ENCODE data around the gene CYS1.
"Not testable (repeated sequence)": the region's sequence is repeated elsewhere in the genome, so short reads cannot be mapped to it uniquely, and the experiment has no call there.

CYS1 gene

DNA sequence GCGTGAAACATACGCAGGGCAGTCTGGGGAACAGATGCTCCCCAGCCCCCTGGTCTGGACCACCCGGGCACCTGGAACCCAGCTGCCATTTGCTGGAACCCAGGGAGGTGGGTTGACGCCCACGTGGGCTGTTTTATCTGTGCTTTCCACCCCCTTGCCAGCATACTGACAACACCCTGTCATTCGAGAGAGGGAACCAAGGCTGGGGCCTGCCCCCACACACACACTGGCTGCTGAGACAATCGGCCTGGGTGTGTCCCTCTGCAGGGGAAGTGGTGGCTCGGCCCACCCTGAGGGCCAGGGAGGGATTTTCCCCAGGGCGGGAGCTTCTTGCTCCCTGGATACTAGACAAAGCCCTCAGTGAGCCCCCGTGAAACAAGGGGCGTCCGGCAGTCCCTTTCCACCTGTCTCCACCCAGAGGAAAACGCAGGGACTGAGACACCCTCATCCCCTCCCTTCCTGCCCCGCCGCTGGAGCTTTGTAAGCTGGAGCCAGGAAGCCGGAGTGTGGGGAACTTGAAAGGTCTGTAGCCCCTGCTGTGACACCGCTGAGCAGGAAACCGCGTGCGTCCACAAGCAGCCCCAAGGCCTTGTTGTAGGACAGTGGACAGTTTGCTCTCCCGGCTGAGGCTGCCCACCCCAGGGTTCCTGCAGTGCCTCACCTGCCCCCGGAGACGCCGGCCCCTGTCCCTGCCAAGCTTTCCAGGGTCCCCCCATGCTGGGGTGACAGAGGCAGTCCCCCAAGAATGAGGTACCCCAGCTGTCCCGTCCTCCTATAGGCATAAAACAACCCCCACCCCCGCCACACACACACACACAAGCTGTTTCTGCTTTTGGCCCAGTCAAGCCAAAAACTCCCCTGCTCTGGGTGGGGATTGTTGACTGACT is 51.0 kb downstream of the CYS1 start:
- ATAC-seq = peak; percentile 85 to 89

DNA sequence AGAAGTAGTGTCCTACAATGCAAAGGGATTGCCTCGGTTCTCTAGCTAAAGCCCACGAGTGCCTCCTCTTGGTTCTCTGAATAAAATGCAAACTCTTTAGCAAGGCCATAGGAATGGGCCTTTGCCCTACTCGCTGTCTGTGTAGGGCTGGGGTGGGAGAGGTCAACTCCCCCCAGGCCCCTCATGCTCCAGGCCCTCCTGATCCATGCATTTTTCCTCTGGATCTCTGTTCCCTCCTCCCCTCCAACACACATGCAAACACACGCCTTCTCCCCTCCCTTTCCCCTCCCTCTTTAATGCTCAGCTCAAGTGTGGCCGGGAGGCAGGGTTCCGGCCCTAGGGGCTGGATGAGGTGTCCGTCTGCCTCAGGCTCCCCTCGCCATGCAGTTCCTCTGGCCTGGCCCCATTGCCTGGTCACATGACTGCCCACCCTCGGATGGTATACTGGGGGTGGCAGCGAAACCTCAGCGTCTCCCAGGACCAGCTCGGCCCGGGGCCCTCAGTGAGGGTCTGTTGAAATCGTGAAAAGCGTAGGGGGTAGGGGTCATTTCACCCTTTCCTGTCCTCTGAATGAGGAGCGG is 51.7 kb downstream of the CYS1 start:
- no peak for ATAC-seq

DNA sequence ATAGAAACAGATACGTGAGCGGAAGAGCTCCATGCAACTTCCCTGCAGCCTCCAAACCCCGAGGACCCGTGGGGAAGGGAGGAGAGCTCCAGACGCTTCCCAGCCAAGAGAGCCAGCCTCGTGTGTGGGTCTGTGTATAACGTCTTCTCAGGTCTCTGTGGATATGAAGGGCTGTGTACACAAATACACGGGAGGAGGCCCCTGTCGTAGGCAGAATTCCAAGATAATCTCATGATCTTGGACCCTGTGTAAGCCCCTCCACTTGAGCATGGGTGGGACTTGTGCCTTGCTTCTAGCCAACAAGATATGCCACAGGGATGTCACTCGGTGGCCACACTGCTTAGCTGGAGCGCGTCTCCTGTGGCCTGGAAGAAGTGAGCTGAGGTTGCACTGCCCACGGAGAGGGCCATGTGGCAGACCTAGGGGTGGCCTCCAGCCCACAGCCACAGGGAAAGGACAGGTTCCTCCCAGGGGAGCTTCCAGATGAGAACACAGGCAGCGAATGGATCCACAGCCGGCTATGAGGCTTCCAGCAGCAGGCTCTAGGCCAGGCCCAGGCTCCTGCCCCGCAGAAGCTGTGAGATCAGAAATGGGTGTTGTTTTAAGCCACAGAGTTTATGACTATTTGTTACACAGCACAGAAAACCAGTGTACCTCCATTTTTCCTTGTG is 52.4 kb downstream of the CYS1 start:
- no peak for ATAC-seq

DNA sequence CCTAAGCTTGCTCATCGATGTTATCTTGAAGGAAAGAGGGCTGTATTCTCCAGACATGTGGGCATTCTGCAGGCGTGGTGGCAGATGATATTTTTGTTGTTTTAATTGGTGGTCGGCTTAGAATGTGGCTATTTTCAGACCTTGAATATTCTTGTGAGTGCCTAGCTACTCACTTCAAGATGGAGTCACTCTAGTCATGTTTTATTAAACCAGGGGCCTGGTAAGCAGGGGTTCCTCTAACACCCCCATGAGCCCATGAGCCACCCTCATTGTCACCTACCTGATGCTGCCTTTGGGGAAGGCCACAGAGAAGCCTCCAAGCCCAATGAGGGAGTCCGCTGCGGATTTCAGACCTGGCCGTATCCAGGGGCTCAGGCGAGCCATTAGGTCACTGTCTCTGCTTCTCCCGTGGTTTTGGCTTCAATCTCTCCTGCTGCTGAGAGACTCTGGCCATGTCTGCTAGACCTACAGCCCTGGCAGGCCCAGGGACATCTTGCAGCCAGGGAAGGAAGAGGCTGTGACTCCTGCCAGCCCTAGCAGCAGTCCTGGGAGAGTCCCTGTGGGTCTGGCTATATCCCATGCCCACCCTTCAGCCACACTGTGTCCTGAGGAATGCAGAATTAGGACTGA is 53.2 kb downstream of the CYS1 start:
- ATAC-seq = no peak

DNA sequence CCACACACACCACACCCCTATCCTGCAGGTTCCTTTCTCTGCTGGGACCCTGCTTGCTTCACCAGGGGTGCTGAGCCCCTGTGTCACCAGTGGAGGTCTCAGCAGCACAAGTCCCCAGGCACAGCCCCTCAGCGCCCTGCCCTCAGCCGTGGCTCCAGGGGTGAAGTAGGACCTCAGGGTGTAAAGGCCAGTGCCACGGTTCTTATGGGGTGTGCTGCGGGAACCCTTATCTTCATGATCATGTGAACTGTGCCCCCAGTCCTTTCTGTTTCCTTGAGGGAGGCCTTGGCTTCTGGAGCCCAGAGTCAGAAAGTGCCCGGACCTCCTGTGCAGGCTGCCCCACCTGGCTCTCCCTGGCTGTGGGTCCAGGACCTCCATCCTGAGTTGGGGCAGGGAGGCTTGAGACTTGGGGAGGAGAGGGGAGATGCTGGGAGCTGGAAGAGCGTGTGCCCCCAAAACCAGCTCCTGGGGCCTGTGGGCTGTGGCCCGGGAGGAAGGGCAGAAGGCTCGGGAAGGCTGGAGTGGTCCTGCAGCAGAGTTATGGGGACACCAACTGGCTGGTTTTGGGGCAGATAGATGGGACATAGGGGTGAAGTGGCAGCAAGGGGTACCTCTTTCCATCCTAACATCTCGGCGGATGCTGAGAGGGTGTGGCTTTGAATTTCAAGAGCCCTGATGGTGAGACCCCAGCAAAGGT is 57.1 kb downstream of the CYS1 start:
- ATAC-seq = no peak

DNA sequence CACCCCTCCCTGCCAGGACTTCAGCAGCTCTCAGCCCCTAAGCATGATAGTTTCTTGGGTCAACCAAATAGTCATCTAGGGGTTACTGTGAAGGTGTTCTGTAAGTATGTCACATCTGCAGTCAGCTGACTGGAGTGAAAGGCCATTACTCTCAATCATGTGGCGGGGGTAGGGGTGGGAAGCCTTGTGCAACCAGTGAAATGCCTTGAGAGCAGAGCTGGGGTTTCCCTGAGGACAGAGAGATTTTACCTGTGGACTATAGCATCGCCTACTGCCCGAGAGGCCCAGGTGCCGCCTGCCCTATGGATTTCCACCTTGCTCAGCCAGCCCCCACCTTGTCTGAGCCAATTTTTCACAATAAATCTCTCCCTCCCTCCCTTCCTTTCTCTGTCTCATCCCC is 57.8 kb downstream of the CYS1 start:
- no peak for ATAC-seq

DNA sequence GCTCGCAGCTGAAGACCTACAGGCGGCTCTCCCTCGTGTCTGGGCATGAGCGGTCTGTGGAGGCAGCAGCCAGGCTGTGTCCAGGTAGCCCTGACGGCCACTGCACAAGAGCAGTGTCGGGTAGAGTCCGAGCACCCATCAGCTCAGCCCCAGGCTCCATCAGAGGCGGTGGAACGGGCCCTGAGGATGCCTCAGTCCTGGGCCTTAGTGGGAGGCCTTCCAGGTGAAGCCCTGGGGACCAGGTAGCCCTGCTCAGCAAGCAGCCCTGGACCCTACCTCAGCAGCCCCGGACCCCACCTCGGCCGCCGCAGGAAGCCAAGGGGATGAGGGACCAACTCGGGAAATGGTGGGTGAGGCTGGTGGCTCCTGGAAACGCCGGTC is 58.2 kb downstream of the CYS1 start:
- ATAC-seq = no peak

DNA sequence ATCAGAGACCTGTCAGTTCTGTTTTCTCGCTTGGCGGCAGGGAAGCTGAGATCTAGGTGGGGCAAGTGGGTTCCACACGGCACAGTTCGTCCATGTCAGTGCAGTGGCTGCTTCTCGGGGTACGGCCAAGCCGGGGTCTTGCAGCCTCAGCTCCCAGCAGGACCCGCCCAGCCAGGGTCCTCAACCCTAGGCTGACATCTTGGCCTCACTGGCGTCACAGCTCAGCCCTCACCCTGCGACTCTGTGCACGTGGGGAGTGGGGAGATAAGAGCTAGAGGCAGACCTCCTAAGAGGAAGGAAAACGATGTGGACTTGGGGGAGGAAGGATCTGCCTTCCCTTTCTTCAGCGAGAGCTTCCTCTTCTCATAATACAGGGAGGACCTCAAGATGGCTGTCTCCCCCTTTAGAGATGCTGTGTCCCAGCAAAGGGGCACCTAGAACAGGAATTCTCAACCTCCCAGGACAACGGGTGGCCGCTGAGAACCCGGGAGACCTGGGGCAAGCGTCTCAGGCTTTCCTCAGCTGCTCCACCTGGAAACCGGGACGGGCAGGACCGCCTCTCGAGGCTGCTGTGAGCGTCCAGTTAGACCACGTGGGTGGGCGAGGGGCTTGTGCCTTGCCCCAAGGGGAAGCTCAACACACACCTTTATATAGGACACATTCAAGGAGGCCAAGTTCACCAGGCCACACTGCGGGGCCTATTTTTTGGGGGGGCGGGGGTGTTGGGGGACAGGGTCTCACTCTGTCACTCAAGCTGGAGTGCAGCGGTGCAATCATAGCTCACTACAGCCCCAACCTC is 60.4 kb downstream of the CYS1 start:
- ATAC-seq = no peak

DNA sequence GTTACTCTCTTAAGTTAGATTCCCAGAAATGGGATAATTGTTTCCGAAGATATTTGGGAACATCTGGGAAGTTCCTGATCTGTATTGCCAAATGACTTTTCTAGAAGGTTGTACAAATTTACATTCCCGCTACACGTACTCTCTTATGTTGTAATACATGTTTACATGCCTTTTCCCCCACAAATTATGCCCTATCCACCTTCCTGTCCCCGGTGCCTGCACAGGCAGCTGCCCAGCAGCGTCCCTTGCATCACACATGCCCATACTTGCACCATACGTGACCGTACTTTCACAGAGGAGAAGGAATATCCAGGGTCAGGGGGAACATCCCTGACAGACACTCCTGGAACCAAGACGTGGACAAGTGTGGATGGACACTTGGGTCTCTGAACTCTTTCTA is 61.0 kb downstream of the CYS1 start:
- no peak for ATAC-seq

DNA sequence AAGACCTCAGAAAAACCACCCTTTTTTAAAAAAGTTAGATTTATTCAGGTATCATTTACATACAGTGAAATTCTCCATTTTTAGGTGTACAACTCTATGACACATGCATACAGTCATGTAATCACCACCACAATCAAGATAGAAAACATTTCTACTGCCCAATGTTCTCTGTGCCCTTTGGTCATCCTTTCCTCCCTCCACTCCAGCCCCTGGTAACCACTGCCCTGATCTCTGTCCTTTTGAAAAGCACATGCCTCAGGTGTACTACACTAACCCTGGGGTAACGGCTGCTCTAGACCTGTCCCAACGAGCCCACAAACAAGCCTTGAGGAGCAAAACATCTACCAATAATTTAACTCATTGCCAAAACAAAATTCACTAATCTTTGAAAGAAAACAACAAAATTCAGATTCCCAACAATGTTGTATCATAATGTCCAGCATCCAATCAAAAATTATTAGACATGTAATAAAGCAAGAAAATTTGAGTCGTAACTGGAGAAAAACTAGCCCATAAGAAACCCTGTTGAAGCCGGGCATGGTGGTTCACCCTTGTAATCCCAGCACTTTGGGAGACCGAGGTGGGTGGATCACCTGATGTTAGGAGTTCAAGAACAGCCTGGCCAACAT is 62.8 kb downstream of the CYS1 start:
- no peak for ATAC-seq

DNA sequence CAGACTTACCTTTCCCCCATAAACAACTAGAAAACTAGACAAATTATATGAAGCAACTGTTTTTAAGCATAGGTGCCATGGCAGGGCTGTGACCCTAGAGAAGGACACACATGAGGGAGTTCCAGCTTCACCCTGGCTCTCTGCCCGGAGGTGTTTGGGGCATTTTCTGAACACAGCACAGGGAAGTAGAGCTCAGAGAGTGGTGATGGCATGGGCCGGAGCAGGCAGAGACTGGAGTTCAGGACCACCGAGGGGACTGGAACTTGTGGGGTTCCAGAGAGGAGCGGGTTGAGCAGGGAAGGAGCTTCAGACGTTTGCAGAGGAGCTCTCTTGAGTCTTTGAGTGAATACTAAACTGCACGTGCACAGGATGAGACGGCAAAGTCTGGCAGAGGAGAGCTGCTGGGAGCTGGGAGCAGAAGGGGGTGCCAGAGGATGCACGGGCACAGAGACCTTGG is 63.4 kb downstream of the CYS1 start:
- ATAC-seq = no peak

DNA sequence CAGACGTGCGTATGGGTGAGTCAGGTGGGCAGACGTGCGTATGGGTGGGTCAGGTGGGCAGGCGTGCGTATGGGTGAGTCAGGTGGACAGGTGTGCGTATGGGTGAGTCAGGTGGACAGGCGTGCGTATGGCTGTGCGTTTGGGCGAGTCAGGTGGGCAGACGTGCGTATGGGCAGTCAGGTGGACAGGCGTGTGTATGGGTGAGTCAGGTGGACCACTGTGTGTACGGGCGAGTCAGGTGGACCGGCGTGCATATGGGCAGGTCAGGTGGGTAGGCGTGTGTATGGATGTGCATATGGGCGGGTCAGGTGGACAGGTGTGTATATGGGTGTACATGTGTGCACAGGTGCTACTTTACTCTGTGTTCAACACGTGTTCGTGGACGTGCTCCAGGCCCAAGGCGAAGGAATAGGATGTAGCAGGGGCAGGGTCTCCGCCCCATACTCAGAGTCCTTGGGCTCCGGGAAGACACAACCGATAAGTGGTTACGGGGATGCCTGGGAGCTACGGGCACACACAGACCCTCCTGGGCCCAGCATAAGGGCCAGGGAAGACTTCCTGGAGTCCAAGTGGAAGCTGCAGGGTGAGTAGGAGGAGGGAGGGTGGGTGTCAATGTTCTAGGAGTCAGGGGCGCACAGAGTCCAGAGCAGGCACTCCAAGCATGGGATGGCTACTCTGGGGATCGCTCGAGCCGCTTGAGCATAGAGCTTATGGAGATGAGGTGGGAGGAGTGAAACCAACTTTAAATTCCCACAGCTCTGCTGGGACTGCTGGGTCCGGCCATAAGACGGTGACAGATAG is 64.0 kb downstream of the CYS1 start:
- ATAC-seq = no peak

DNA sequence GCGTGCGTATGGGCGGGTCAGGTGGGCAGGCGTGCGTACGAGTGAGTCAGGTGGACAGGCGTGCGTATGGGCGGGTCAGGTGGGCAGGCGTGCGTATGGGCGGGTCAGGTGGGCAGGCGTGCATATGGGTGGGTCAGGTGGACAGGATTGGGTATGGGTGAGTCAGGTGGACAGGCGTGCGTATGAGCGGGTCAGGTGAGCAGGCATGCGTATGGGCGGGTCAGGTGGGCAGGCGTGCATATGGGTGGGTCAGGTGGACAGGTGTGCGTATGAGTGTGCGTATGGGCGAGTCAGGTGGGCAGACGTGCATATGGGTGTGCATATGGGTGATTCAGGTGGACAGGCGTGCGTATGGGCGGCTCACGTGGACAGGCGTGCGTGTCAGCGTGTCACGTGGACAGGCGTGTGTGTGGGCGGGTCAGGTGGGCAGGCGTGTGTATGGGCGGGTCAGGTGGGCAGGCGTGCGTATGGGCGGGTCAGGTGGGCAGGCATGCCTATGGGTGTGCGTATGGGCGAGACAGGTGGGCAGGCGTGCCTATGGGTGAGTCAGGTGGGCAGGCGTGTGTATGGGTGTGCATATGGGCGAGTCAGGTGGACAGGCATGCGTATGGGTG is 64.7 kb downstream of the CYS1 start:
- ATAC-seq = not testable (repeated sequence)

DNA sequence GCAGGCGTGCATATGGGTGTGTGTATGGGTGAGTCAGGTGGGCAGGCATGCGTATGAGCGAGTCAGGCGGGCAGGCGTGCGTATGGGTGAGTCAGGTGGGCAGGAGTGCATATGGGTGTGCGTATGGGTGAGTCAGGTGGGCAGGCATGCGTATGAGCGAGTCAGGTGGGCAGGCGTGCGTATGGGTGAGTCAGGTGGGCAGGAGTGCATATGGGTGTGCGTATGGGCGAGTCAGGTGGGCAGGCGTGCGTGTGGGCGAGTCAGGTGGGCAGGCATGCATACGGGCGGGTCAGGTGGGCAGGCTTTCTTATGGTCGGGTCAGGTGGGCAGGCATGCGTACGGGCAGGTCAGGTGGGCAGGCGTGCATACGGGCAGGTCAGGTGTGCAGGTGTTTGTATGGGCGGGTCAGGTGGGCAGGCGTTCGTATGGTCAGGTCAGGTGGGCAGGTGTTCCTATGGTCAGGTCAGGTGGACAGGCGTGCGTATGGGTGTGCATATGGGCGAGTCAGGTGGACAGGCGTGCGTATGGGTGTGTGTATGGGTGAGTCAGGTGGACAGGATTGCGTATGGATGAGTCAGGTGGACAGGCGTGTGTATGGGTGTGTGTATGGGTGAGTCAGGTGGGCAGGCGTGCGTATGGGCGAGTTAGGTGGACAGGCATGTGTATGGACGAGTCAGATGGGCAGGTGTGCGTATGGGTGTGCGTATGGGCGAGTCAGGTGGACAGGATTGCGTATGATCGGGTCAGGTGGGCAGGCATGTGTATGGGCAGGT is 65.6 kb downstream of the CYS1 start:
- ATAC-seq = no peak

DNA sequence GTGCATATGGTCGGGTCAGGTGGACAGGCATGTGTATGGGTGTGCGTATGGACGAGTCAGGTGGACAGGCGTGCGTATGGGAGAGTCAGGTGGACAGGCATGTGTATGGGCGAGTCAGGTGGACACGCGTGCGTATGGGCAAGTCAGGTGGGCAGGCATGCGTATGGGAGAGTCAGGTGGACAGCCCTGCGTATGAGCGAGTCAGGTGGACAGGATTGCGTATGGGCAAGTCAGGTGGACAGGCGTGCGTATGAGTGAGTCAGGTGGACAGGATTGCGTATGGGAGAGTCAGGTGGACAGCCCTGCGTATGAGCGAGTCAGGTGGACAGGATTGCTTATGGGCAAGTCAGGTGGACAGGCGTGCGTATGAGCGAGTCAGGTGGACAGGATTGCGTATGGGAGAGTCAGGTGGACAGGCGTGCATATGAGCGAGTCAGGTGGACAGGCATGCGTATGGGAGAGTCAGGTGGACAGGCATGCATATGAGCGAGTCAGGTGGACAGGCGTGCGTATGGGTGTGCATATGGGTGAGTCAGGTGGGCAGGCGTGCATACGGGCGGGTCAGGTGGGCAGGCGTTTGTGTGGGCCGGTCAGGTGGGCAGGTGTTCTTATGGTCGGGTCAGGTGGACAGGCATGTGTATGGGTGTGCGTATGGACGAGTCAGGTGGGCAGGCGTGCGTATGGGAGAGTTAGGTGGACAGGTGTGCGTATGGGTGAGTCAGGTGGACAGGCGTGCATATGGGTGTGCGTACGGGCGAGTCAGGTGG is 66.4 kb downstream of the CYS1 start:
- ATAC-seq = not testable (repeated sequence)

DNA sequence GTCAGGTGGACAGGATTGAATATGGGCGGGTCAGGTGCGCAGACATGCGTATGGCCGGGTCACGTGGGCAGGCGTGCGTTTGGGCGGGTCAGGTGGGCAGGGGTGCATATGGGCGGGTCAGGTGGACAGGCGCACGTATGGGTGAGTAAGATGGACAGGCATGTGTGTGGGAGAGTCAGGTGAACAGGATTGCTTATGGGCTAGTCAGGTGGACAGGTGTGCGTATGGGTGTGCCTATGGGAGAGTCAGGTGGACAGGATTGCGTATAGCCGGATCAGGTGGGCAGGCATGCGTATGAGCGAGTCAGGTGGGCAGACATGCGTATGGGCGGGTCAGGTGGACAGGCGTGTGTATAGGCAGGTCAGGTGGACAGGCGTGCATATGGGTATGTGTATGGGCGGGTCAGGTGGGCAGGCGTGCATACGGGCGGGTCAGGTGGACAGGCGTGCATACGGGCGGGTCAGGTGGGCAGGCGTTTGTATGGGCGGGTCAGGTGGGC is 67.2 kb downstream of the CYS1 start:
- no peak for ATAC-seq

DNA sequence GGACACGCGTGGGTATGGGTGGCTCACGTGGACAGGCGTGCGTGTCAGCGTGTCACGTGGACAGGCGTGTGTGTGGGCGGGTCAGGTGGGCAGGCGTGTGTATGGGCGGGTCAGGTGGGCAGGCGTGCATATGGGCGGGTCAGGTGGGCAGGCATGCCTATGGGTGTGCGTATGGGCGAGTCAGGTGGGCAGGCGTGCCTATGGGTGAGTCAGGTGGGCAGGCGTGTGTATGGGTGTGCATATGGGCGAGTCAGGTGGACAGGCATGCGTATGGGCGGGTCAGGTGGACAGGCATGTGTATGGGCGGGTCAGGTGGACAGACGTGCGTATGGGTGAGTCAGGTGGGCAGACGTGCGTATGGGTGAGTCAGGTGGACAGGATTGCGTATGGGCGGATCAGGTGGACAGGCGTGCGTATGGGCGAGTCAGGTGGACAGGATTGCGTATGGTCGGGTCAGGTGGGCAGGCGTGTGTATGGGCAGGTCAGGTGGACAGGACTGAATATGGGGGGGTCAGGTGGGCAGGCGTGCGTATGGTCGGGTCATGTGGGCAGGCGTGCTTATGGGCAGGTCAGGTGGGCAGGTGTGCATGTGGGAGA is 67.7 kb downstream of the CYS1 start:
- not testable (repeated sequence) for ATAC-seq

Data from activated CD4-positive, CD25-positive, alpha-beta regulatory T cell treated with anti-CD3 and anti-CD28 coated beads, Interleukin-2, amount 50 U/mL, for 24 hours (primary cell).